GM21447 (cell line): Measurements from ENCODE around the gene CAP2.

Source experiments
- ATAC-seq: cut with Tn5 transposase; IDR thresholded peaks from one replicate; pipeline ENCODE4 v1.9.1; 2021; ENCODE audit not compliant: unreplicated experiment

CAP2 gene

DNA sequence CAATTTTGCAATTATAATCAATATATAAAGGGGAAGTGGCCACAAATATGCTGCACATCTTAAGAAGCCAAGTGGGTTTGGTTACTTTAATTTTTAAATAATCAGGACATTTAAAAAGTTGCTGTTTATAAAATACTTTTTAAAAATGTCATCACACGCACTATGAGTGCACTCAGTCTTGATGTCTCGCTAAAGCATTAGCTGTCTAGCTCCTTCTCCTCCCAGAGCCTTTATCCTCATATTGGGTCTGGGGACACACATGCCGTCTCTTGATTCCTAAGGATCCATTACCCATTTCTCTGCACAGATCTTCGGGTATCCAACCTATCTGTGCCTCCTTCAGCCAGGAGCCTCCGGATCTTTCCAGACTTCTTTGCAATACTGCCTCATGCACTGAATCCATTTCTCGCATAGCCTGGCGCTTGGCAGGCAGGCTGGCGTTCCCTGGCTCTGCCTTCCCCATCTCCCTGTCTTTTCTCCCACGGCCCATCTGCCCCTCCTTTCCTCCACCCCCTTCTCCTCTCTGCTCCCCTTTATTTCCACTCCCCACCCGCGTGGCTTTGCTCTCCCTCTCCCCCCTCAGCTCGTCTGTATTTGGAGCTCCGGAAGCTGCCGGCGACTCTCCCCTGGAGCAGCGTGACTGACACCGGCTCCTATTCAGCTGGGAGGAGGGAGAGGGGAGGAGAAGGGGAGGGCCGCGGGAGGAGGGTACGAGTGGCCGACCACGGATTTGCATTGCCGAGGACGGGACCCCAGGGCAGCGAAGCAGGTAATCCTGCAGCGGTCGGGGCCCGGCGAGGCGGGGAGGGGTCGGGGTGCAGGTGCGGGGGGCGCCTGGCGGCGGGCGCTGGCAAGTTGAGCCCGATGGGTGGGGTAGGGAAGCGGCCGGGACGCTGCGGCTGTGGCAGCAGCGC, at the start of gene CAP2:
Gene CAP2, plus strand, starts transcription at position 618 of the 914 bp plus-strand sequence. CDS start 27,961 bp downstream, outside the sequence.
- no peak for ATAC-seq

DNA sequence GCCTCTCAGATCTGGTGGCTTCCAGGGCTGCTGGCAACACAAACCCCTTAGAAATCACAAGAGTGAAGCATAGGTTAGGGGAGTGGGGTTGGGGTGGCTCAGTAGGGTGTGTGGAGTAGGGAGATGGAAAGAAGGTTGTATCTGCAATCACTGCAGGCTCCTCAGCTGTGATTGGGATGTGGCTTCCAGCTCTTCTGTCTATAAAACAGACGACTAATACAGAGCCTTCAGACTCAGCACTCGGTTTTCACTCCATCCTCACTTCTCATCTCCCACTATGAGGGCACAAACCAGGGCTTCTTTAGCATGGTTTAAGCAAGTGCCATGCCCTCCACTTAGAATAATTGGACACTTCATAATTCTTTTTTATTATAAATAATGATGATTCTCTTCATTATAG, 46.4 kb upstream of the CAP2 start:
- no peak for ATAC-seq

GRCh38 chr6:17349427-17349826, 44.0 kb upstream of the CAP2 start:
- no peak for ATAC-seq

DNA sequence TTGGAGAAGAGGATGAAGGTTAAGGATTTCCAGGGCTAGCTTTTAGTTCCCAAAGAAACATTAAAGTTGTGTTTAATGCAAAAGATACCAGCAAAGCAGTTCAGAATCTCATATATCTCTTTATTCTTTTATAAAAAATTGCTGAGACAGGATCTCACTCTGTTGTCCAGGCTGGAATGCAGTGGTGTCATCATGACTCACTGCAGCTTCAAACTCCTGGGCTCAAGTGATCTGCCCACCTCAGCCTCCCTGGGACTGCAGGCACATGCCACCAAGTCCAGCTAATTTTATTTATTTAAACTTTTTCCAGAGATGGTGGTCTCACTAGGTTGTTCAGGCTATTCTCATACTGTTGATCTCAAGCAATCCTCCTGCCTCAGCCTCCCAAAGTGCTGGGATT, 41.1 kb upstream of the CAP2 start:
- ATAC-seq, result no peak

DNA sequence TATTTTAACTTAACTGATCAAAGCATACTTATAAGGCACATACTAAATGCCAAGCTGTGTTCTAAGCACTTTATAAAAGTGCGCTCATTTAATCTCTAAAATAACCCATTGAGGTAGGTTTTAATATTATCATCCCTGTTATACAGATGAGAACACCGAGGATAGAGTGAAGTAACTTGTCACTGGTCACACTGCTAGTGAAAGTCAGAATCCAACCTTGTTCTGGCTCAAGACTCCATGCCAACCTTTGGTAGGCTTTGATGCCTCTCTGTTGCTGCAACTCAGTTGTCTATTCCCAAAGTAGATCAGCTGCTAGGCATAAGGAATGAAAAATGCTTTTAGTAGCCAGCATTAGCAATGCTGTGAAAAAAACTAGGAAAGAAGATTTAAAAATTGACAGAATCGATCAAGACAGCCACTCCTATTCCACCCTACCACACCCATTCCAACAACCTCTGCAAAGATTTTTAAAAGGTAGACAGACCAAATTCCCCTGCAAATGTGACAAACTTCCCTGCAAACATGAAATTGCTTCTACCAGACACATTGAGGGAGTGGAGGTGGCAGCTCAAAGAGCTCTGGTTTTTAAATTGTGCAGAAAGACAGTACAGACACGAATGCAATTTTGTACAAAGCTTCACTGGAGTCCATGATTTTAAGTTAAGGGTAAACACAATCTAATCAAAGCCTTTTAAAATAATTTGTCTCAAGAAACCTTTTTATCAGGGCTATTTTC, 39.8 kb upstream of the CAP2 start:
- ATAC-seq, result no peak

DNA sequence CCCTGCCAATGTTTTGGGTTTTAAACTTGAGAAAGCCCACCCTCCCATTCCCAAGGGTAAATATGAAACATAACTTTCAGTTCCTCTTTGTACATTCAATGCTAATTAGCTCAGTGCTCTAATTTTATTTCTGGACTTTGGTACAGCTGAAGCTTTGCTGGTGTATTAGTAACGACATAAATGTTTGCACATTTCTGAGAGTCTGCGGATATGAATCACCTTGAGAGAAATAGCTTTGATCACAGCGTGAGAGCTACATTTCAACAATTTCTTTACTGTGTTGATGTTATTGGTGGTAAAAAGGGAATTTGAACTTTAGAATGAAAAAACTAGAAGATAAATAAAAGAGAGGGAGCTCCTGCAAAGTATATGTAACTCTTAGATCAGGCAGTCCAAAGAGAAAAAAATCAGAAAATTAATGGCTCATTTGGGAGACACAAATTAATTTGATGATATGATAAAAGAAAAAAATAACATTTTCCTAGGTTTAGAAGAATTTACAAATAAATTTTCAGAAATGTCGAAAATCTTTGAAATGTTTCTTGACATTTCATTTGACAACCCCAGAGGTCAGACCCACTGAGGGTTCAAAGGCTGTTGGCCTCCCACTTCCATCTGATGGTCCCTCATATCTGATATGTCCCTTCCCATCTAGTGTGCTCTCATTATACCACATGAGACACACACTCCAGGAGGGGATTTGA, 38.5 kb upstream of the CAP2 start:
- ATAC-seq, result no peak

DNA sequence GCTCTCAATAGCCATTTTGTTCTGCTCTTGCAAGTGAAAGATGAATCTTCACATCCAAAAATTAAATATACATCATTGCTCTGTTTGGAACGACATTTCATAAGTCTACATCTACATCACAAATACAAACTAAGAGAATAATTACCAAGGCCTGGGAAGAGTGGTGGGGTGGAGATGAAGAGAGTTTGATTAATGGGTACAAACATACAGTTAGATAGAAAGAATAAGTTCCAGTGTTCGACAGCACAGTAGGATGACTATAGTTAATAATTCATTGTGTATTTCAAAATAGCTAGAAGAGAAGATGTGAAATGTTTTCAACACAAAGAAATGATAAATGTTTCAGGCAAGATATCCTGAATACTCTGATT, 38.0 kb upstream of the CAP2 start:
- no peak for ATAC-seq

GRCh38 chr6:17358515-17358914, 34.9 kb upstream of the CAP2 start:
- ATAC-seq, result no peak

DNA sequence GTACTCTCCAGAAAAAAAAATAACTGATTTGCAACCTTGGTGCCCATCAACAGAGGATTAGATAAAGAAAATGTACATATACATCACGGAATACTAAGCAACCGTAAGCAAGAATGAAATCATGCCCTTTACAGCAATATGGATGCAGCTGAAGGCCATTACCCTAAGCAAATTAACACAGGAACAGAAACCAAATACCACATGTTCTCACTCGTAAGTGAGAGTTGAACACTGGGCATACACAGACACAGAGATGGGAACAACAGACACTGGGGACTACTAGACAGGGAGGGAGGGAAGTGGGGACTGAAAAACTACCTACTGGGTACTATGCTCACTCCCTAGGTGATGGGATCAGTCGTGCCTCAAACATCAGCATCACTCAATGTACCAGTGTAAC, 32.8 kb upstream of the CAP2 start:
- no peak for ATAC-seq

DNA sequence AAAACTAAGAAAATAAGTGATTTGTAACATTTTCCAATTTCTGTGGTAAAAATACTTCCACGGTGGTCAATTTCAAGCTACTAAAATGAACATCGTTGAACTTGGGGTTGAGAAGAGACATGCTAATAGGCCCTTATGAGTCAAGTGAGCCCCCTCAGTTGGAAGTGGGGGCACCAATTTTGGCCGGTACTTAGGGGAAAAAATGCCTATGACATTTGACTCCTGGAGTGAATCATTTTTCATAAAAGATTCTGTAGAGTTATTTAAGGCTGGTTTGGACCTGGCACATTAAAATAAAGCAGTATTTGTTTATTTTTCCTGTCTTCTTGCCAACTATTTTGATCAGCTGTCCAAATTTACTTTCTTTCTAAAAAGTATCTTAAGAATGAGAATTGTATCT, 32.4 kb upstream of the CAP2 start:
- ATAC-seq, result no peak

DNA sequence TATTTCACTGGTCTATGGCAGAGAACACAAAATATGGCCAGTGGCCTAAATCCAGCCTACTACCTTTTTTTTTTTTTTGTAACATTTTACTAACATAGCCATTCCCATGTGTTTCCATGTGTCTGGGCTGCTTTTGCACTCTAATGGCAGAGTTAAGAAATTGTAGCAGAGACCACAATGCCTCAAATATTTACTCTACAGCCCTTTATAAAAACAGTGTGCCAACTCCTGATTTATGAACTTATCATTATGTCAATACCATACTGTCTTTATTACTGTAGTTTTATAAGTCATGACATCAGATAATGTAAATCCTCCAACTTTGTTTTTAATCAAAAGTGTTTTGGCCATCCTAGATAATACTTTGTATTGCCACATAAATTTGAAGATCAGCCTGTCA, 27.4 kb upstream of the CAP2 start:
- ATAC-seq, result no peak

DNA sequence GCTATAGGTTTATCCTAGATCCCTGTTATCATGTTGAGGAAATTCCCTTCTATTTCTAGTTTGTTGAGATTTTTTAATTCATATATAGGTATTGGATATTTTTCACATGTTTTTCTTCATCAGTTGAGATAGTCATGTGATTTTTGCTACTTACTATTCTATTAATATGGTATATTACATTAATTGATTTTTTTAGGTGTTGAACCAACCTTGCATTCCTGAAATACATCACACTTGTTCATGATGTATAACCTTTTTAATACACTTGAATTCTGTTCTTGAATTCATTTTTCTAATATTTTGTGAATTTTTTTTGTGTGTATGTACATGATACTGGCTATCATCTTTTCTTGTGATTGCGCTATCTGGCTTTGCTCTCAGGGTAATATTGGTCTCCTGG, 25.5 kb upstream of the CAP2 start:
- no peak for ATAC-seq

- ATAC-seq, result no peak
Observed at GRCh38 chr6:17381424-17382147, 11.8 kb upstream of the CAP2 start.

GRCh38 chr6:17385660-17386059, 7.7 kb upstream of the CAP2 start:
- no peak for ATAC-seq

DNA sequence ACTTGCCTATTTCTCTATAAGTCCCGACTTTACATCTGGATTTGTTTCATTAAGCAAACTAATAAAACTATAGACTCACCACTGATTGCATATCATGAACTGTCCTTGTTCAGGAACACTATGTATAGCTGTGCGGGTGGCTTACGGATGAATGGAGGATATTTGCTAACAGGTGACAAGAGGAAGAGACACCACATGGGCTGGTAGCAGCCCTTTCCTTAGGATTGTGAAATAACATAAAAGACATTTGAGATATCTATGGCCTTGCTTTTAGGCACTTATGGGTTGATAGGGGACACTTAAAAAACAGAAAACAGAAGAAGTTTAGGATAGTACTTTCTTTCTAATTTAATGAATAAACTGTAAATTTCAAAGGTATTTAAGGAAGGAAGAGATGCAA, 5.0 kb upstream of the CAP2 start:
- no peak for ATAC-seq

- no peak for ATAC-seq
Observed at GRCh38 chr6:17389274-17389847, 4.0 kb upstream of the CAP2 start.

DNA sequence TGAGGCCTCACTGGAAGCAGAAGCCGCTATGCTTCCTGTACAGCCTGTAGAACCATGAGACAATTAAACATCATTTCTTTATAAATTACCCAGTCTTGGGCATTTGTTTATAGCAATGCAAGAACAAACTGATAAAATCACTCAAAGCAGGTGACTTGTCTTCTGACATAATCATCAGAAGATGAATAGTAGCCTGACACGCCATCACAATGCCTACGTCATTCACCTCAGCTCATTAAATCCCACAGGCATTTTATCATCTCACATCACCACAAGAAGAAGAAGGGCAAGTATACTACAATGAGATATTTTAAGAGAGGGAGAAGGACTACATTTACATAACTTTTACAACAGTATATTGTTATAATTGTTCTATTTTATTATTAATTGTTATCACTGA, 3.1 kb upstream of the CAP2 start:
- no peak for ATAC-seq

DNA sequence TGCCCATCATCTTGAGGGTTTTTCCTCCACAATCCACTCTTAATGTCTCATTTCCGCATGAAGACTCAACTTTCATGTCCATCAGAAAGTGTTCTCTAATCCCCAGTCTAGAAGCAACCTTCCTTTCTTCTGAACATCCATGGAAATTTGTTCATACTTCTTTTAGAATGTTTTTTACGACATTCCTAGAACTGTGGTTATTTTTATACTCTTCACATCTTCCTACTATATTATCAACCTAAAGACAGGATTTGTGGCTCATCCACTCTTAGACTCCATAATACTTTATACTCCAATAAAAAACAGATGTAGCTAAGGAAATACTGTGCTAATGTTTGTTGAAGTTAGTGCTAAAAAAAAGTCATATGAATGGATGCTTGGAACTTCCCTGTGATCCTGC, 1.4 kb upstream of the CAP2 start:
- no peak for ATAC-seq

- no peak for ATAC-seq
Observed at GRCh38 chr6:17393892-17394631, 667 bp downstream of the CAP2 start.

DNA sequence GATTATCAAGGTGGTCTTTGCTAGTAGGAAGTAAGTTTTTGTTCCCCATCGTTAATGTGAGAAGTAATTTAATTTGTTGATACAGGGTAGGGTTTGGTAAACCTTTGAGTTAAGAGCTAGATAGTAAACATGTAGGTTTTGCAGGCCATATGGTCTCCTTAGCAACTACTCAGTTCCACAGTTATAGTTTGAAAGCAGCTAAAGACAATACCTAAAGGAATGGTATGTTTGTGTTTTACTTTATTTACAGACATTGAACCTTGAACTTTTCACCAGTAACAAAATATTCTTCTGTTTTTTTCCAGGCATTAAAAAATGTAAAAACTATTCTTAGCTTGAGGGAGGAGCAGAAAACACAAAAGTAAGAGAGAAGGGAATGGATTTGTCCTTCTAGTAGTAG, 1.7 kb downstream of the CAP2 start:
- ATAC-seq, result no peak
